ENCODE data around the gene SMC1B.

DNA sequence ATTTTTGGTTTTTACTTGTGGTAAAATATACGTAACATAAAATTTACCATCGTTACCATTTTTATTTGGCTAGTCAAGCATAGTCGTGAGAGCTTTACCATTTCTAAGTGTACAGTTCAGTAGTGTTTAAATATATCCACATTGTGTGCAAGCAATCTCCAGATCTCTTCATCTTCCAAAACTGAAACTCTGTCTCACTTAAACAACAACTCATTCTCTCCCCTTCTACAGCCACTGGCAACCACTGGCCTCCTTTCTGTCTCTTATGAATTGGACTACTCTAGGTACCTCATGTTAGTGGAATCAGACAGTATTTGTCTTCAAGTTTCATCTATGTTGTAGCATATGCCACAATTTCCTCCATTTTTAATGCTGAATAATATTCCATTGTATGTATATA lies 37.4 kb downstream of the SMC1B start:
- TF ChIP-seq, protein P1, sequence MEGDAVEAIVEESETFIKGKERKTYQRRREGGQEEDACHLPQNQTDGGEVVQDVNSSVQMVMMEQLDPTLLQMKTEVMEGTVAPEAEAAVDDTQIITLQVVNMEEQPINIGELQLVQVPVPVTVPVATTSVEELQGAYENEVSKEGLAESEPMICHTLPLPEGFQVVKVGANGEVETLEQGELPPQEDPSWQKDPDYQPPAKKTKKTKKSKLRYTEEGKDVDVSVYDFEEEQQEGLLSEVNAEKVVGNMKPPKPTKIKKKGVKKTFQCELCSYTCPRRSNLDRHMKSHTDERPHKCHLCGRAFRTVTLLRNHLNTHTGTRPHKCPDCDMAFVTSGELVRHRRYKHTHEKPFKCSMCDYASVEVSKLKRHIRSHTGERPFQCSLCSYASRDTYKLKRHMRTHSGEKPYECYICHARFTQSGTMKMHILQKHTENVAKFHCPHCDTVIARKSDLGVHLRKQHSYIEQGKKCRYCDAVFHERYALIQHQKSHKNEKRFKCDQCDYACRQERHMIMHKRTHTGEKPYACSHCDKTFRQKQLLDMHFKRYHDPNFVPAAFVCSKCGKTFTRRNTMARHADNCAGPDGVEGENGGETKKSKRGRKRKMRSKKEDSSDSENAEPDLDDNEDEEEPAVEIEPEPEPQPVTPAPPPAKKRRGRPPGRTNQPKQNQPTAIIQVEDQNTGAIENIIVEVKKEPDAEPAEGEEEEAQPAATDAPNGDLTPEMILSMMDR (IDR thresholded peaks at IDR 0.05) = no peak
- TF ChIP-seq EZH2 (IDR thresholded peaks at IDR 0.05) = no peak

Measured in neural progenitor cell (in vitro differentiated cells).